ENCODE measurements around the gene DNAH7. TPM values are rescaled to one million over a fixed set of nuclear protein-coding genes. Genes with fewer than 3 reads are reported as not detected.

DNAH7 gene
- total and polyA plus RNA-seq, 2 experiments from 2014 or later, result 0.35 to 1.1 TPM

DNA sequence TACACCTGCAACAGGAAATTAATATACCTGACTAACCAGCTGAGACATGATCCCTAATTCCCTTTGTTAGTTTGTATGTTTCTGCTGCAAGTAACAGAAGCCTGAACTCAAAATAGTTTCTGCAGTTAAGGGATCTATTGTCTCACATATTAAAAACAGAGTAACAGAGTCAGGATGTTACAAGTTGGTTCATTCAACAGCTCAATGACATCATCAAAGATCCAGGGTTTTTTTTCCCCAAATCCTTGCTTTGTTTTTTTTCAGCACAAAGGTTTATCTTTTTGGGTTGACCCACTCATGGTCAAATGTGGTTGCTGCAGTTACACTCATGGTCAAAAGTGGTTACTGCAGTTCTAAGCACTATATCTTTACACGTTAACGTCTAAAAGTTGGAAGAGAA is 35.0 kb upstream of the DNAH7 start:
- H4K20me1 ChIP-seq (replicated peaks; ENCODE audit: insufficient read depth), result no peaks in the 10 kb centered on the region
- no peaks in the 10 kb centered on the region for H3F3A ChIP-seq (replicated peaks; ENCODE audit: low read depth)
- H3K4me3 Mint-ChIP-seq, result no peak overlapping the region
- no peaks in the 10 kb centered on the region for H3K9me3 Mint-ChIP-seq
- no peak overlapping the region for H3K4me2 ChIP-seq
- no peak overlapping the region for H3K4me3 ChIP-seq
- no peaks in the 10 kb centered on the region for H3K4me1 ChIP-seq (ENCODE audit: insufficient read depth)
- TF ChIP-seq NANOG (IDR thresholded peaks at IDR 0.05; ENCODE audit: borderline replicate concordance) (no peak), ZNF114 (CRISPR knock-in tag; IDR thresholded peaks at IDR 0.05) (no peak), EZH2phosphoT487 (IDR thresholded peaks at IDR 0.05; ENCODE audit: unreplicated experiment) (no peak), ZNF331 (CRISPR knock-in tag; IDR thresholded peaks at IDR 0.05; ENCODE audit: low read depth) (no peak), STAT1 (IDR thresholded peaks at IDR 0.05; ENCODE audit: unreplicated experiment) (no peak), EZH2 (IDR thresholded peaks at IDR 0.05; ENCODE audit: low read depth, unreplicated experiment) (no peak), JUNB (IDR thresholded peaks at IDR 0.05; ENCODE audit: unreplicated experiment) (no peak), POLR2AphosphoS5 (IDR thresholded peaks at IDR 0.05; ENCODE audit: low read depth) (no peak), CREB1 (CRISPR knock-in tag; IDR thresholded peaks at IDR 0.05; ENCODE audit: low read depth) (no peak)
- TF ChIP-seq, protein P1, sequence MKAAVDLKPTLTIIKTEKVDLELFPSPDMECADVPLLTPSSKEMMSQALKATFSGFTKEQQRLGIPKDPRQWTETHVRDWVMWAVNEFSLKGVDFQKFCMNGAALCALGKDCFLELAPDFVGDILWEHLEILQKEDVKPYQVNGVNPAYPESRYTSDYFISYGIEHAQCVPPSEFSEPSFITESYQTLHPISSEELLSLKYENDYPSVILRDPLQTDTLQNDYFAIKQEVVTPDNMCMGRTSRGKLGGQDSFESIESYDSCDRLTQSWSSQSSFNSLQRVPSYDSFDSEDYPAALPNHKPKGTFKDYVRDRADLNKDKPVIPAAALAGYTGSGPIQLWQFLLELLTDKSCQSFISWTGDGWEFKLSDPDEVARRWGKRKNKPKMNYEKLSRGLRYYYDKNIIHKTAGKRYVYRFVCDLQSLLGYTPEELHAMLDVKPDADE (IDR thresholded peaks at IDR 0.05), result no peak
- TF ChIP-seq, protein P2, sequence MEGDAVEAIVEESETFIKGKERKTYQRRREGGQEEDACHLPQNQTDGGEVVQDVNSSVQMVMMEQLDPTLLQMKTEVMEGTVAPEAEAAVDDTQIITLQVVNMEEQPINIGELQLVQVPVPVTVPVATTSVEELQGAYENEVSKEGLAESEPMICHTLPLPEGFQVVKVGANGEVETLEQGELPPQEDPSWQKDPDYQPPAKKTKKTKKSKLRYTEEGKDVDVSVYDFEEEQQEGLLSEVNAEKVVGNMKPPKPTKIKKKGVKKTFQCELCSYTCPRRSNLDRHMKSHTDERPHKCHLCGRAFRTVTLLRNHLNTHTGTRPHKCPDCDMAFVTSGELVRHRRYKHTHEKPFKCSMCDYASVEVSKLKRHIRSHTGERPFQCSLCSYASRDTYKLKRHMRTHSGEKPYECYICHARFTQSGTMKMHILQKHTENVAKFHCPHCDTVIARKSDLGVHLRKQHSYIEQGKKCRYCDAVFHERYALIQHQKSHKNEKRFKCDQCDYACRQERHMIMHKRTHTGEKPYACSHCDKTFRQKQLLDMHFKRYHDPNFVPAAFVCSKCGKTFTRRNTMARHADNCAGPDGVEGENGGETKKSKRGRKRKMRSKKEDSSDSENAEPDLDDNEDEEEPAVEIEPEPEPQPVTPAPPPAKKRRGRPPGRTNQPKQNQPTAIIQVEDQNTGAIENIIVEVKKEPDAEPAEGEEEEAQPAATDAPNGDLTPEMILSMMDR (conservative IDR thresholded peaks at IDR 0.05; ENCODE audit: low read depth in 2 of 2), result no peak
- TF ChIP-seq, protein P3, sequence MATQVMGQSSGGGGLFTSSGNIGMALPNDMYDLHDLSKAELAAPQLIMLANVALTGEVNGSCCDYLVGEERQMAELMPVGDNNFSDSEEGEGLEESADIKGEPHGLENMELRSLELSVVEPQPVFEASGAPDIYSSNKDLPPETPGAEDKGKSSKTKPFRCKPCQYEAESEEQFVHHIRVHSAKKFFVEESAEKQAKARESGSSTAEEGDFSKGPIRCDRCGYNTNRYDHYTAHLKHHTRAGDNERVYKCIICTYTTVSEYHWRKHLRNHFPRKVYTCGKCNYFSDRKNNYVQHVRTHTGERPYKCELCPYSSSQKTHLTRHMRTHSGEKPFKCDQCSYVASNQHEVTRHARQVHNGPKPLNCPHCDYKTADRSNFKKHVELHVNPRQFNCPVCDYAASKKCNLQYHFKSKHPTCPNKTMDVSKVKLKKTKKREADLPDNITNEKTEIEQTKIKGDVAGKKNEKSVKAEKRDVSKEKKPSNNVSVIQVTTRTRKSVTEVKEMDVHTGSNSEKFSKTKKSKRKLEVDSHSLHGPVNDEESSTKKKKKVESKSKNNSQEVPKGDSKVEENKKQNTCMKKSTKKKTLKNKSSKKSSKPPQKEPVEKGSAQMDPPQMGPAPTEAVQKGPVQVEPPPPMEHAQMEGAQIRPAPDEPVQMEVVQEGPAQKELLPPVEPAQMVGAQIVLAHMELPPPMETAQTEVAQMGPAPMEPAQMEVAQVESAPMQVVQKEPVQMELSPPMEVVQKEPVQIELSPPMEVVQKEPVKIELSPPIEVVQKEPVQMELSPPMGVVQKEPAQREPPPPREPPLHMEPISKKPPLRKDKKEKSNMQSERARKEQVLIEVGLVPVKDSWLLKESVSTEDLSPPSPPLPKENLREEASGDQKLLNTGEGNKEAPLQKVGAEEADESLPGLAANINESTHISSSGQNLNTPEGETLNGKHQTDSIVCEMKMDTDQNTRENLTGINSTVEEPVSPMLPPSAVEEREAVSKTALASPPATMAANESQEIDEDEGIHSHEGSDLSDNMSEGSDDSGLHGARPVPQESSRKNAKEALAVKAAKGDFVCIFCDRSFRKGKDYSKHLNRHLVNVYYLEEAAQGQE (IDR thresholded peaks at IDR 0.05; ENCODE audit: unreplicated experiment), result no peak
- TF ChIP-seq, protein P4, sequence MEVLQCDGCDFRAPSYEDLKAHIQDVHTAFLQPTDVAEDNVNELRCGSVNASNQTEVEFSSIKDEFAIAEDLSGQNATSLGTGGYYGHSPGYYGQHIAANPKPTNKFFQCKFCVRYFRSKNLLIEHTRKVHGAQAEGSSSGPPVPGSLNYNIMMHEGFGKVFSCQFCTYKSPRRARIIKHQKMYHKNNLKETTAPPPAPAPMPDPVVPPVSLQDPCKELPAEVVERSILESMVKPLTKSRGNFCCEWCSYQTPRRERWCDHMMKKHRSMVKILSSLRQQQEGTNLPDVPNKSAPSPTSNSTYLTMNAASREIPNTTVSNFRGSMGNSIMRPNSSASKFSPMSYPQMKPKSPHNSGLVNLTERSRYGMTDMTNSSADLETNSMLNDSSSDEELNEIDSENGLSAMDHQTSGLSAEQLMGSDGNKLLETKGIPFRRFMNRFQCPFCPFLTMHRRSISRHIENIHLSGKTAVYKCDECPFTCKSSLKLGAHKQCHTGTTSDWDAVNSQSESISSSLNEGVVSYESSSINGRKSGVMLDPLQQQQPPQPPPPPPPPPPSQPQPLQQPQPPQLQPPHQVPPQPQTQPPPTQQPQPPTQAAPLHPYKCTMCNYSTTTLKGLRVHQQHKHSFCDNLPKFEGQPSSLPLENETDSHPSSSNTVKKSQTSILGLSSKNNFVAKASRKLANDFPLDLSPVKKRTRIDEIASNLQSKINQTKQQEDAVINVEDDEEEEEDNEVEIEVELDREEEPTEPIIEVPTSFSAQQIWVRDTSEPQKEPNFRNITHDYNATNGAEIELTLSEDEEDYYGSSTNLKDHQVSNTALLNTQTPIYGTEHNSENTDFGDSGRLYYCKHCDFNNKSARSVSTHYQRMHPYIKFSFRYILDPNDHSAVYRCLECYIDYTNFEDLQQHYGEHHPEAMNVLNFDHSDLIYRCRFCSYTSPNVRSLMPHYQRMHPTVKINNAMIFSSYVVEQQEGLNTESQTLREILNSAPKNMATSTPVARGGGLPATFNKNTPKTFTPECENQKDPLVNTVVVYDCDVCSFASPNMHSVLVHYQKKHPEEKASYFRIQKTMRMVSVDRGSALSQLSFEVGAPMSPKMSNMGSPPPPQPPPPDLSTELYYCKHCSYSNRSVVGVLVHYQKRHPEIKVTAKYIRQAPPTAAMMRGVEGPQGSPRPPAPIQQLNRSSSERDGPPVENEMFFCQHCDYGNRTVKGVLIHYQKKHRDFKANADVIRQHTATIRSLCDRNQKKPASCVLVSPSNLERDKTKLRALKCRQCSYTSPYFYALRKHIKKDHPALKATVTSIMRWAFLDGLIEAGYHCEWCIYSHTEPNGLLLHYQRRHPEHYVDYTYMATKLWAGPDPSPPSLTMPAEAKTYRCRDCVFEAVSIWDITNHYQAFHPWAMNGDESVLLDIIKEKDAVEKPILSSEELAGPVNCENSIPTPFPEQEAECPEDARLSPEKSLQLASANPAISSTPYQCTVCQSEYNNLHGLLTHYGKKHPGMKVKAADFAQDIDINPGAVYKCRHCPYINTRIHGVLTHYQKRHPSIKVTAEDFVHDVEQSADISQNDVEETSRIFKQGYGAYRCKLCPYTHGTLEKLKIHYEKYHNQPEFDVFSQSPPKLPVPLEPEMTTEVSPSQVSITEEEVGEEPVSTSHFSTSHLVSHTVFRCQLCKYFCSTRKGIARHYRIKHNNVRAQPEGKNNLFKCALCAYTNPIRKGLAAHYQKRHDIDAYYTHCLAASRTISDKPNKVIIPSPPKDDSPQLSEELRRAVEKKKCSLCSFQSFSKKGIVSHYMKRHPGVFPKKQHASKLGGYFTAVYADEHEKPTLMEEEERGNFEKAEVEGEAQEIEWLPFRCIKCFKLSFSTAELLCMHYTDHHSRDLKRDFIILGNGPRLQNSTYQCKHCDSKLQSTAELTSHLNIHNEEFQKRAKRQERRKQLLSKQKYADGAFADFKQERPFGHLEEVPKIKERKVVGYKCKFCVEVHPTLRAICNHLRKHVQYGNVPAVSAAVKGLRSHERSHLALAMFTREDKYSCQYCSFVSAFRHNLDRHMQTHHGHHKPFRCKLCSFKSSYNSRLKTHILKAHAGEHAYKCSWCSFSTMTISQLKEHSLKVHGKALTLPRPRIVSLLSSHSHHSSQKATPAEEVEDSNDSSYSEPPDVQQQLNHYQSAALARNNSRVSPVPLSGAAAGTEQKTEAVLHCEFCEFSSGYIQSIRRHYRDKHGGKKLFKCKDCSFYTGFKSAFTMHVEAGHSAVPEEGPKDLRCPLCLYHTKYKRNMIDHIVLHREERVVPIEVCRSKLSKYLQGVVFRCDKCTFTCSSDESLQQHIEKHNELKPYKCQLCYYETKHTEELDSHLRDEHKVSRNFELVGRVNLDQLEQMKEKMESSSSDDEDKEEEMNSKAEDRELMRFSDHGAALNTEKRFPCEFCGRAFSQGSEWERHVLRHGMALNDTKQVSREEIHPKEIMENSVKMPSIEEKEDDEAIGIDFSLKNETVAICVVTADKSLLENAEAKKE (CRISPR knock-in tag; IDR thresholded peaks at IDR 0.05), result no peak
- ATAC-seq, result no peak
- no peaks in the 10 kb centered on the region for H3K9me2 ChIP-seq (ENCODE audit: insufficient read depth)
- no peaks in the 10 kb centered on the region for H3K36me3 ChIP-seq (ENCODE audit: insufficient read depth)
- no peaks in the 10 kb centered on the region for H3K79me2 ChIP-seq (replicated peaks; ENCODE audit: insufficient read depth)
- H2AFZ ChIP-seq, result no peak overlapping the region
- no peak overlapping the region for H3K27ac ChIP-seq (ENCODE audit: low read depth)
- peaks cover 2% of the 10 kb centered on the region for H3K27me3 Mint-ChIP-seq (ENCODE audit: insufficient read depth, low read depth, poor library complexity)
- H3K36me3 Mint-ChIP-seq (ENCODE audit: low read depth), result no peaks in the 10 kb centered on the region
- no peaks in the 10 kb centered on the region for H3K27me3 ChIP-seq (ENCODE audit: insufficient read depth)
- no peak overlapping the region for H3K27ac Mint-ChIP-seq
- no peak for DNase-seq (ENCODE audit: low spot score)
- H3K4me1 Mint-ChIP-seq, result peaks cover 11% of the 10 kb centered on the region; the same call in 2 of the 3 replicates
